ENCODE data around the gene YPEL1. TPM values are rescaled to one million over a fixed set of nuclear protein-coding genes. Genes with fewer than 3 reads are reported as not detected.

Gene YPEL1
- total and polyA plus RNA-seq, 10 of the 15 experiments (the other 5 are each of a cell fraction or from before 2014, with no cell fraction given): 0.13 to 5.0 (median 1.6) TPM

DNA sequence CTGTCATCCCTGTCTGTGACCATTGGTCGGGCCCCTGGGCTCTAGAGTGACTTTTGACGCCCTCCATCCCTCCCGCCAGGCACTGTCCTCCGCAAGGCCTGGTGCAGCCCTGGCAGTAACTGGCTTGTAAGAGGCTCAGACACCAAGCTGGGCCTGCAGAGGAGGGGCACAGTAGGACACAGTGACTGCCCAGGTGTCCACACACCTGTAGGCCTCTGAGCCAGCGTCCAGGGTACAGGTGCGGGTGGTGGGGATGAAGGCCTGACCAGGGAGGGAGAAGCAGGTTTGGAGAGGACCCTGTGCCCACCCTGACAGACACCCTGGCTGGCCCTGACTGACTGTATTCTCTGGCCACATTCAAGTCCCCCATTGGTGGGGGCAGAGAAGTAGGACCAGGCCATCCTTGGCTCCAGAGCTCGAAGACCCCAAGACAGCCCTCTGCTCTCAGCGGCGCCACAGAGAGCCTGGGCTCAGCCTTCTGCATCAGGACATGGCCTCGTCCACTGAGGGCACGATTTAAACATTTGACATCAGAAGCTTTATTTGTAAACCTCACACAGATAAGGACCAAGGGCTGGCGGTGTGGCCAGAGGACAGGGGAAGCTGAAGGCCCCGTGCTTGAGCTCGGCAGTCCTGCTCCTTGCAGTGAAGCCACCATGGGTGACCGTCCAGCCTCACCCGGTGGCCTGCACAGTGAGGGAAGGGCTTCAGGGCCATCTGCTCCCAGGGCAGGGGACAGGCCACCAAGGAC is 38.4 kb downstream of the YPEL1 start:
- H3K79me2 ChIP-seq (ENCODE audit: control insufficient read depth, insufficient read depth, low read length): no peaks in the 10 kb centered on the region
- CTCF ChIA-PET: interaction anchor here (0.5 to 1.4 kb wide), 5 partner anchors 11 to 1652 kb away, joined by 3 to 8 read pairs (median 3); no protein-coding TSS in a partner anchor
- no peak overlapping the region for H2AFZ ChIP-seq (ENCODE audit: control insufficient read depth, low read depth, low read length)
- H3K4me2 ChIP-seq (ENCODE audit: control insufficient read depth, insufficient read depth): no peak overlapping the region
- H3K27me3 ChIP-seq (replicated peaks in 1 of 2; ENCODE audit: control insufficient read depth in 2 of 2, insufficient read depth in 2 of 2, low read length in 1 of 2): no peaks in the 10 kb centered on the region
- H4K20me1 ChIP-seq (ENCODE audit: control insufficient read depth, insufficient read depth): no peaks in the 10 kb centered on the region
- H3K36me3 ChIP-seq (ENCODE audit: control insufficient read depth in 2 of 2, insufficient read depth in 2 of 2, low read length in 1 of 2): peaks cover 7 to 25% of the 10 kb centered on the region in 2 experiments; a peak in 3 of 4 replicates
- H3K9me3 ChIP-seq (replicated peaks; ENCODE audit: control insufficient read depth, insufficient read depth, low read length): no peaks in the 10 kb centered on the region
- ATAC-seq (no peak), FAIRE-seq (no peak), DNase-seq (ENCODE audit: low read depth, low spot score) (no peak)
- H3K4me3 ChIP-seq: no peak overlapping the region
- POLR2A ChIA-PET: interaction anchor here (0.6 kb wide), 2 partner anchors 11 to 243 kb away, joined by 3 to 10 read pairs; no protein-coding TSS in a partner anchor
- no peak overlapping the region for H3K9ac ChIP-seq (ENCODE audit: control insufficient read depth, insufficient read depth, low read length)
- no peaks in the 10 kb centered on the region for H3K4me1 ChIP-seq (ENCODE audit: control insufficient read depth, insufficient read depth, low read length)
- RAD21 ChIA-PET (ENCODE audit: unreplicated experiment): interaction anchor here (0.9 kb wide), 2 partner anchors 15 to 16 kb away, joined by 3 read pairs; no protein-coding TSS in a partner anchor
- H3K27ac ChIP-seq (ENCODE audit: control insufficient read depth, insufficient read depth): no peak overlapping the region
- BruUV-seq (replicated peaks): no TSS peak
- 96% methylated on average over 16 of the region's 16 CpGs for WGBS (ENCODE audit: insufficient coverage, insufficient replicate concordance, low lambda C conversion rate, missing lambda C conversion rate)
- SMC1A ChIA-PET (ENCODE audit: uncharacterized antibody, unreplicated experiment): interaction anchor here (0.5 kb wide), 1 partner anchor 467 kb away, joined by 3 read pairs; no protein-coding TSS in a partner anchor
- intact Hi-C loops (cut with micrococcal nuclease; ENCODE audit: unreplicated experiment): no loop called here
- TF ChIP-seq POLR2A (IDR thresholded peaks at IDR 0.05; ENCODE audit: low read depth, low read length): peak; percentile 49; the same call in 1 of the 2 replicates
- TF ChIP-seq, protein P1, sequence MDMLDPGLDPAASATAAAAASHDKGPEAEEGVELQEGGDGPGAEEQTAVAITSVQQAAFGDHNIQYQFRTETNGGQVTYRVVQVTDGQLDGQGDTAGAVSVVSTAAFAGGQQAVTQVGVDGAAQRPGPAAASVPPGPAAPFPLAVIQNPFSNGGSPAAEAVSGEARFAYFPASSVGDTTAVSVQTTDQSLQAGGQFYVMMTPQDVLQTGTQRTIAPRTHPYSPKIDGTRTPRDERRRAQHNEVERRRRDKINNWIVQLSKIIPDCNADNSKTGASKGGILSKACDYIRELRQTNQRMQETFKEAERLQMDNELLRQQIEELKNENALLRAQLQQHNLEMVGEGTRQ (IDR thresholded peaks at IDR 0.05; ENCODE audit: borderline replicate concordance, low read depth, low read length): no peak
- in situ Hi-C loops (cut with MboI): no loop called here

DNA sequence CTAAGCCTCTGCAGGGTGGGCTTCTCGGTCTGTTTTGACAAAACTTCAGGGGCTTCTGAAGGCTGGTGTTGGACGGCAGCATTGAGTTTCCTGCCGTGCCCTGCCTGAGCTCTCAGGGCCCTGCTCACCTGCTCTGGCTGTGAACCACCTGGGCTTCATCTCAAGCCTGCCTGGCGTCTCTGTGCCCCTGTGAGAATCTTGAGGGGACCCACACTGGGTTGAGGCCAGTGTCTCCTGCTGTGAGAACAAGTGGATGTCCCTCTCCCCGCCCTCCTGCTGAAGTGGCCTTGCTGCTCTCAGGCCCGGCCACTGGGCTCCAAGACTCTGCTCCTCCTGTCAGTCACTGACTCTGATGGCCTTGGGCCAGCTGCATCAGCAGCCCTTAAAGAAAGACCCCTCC is 39.5 kb downstream of the YPEL1 start:
- no peak for TF ChIP-seq NR2F1 (conservative IDR thresholded peaks at IDR 0.05)
- no peak for TF ChIP-seq BCL11A (IDR thresholded peaks at IDR 0.05; ENCODE audit: low read depth, low read length)
- no peak for TF ChIP-seq GABPA (IDR thresholded peaks at IDR 0.05; ENCODE audit: low read depth)
- TF ChIP-seq, protein P2, sequence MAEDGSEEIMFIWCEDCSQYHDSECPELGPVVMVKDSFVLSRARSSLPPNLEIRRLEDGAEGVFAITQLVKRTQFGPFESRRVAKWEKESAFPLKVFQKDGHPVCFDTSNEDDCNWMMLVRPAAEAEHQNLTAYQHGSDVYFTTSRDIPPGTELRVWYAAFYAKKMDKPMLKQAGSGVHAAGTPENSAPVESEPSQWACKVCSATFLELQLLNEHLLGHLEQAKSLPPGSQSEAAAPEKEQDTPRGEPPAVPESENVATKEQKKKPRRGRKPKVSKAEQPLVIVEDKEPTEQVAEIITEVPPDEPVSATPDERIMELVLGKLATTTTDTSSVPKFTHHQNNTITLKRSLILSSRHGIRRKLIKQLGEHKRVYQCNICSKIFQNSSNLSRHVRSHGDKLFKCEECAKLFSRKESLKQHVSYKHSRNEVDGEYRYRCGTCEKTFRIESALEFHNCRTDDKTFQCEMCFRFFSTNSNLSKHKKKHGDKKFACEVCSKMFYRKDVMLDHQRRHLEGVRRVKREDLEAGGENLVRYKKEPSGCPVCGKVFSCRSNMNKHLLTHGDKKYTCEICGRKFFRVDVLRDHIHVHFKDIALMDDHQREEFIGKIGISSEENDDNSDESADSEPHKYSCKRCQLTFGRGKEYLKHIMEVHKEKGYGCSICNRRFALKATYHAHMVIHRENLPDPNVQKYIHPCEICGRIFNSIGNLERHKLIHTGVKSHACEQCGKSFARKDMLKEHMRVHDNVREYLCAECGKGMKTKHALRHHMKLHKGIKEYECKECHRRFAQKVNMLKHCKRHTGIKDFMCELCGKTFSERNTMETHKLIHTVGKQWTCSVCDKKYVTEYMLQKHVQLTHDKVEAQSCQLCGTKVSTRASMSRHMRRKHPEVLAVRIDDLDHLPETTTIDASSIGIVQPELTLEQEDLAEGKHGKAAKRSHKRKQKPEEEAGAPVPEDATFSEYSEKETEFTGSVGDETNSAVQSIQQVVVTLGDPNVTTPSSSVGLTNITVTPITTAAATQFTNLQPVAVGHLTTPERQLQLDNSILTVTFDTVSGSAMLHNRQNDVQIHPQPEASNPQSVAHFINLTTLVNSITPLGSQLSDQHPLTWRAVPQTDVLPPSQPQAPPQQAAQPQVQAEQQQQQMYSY (CRISPR knock-in tag; IDR thresholded peaks at IDR 0.05): no peak
- TF ChIP-seq NRF1 (conservative IDR thresholded peaks at IDR 0.05; ENCODE audit: low read depth, low read length): no peak
- TF ChIP-seq RAD51 (IDR thresholded peaks at IDR 0.05): no peak
- intact Hi-C loops (cut with micrococcal nuclease; ENCODE audit: unreplicated experiment) (no loop called here), in situ Hi-C loops (cut with MboI) (no loop called here)
- CTCF ChIA-PET: no interaction called here
- no peak for FAIRE-seq
- SMC1A ChIA-PET (ENCODE audit: uncharacterized antibody, unreplicated experiment): no interaction called here
- H3K79me2 ChIP-seq (ENCODE audit: control insufficient read depth, insufficient read depth, low read length): no peaks in the 10 kb centered on the region
- RAD21 ChIA-PET (ENCODE audit: unreplicated experiment): no interaction called here
- H3K27ac ChIP-seq (ENCODE audit: control insufficient read depth, insufficient read depth): no peak overlapping the region
- peaks cover 7 to 26% of the 10 kb centered on the region in 2 experiments; a peak in 3 of 4 replicates for H3K36me3 ChIP-seq (ENCODE audit: control insufficient read depth in 2 of 2, insufficient read depth in 2 of 2, low read length in 1 of 2)
- H3K4me2 ChIP-seq (ENCODE audit: control insufficient read depth, insufficient read depth): no peak overlapping the region
- DNase-seq (ENCODE audit: low read depth, low spot score): no peak
- no peak overlapping the region for H2AFZ ChIP-seq (ENCODE audit: control insufficient read depth, low read depth, low read length)
- no peak overlapping the region for H3K9ac ChIP-seq (ENCODE audit: control insufficient read depth, insufficient read depth, low read length)
- H3K9me3 ChIP-seq (replicated peaks; ENCODE audit: control insufficient read depth, insufficient read depth, low read length): no peaks in the 10 kb centered on the region
- H3K27me3 ChIP-seq (replicated peaks in 1 of 2; ENCODE audit: control insufficient read depth in 2 of 2, insufficient read depth in 2 of 2, low read length in 1 of 2): no peaks in the 10 kb centered on the region
- no peaks in the 10 kb centered on the region for H3K4me1 ChIP-seq (ENCODE audit: control insufficient read depth, insufficient read depth, low read length)
- 97% methylated on average over 6 of the region's 6 CpGs for WGBS (ENCODE audit: insufficient coverage, insufficient replicate concordance, low lambda C conversion rate, missing lambda C conversion rate)
- no peaks in the 10 kb centered on the region for H4K20me1 ChIP-seq (ENCODE audit: control insufficient read depth, insufficient read depth)
- ATAC-seq: no peak
- POLR2A ChIA-PET: interaction anchor here (0.5 kb wide), 1 partner anchor 20 kb away, joined by 3 read pairs; no protein-coding TSS in a partner anchor
- no peak overlapping the region for H3K4me3 ChIP-seq
- no TSS peak for BruUV-seq (replicated peaks)

All from GM12878 (cell line).